KMS-11 (cell line): ENCODE measurements around the gene LTBP2.

Experiments used
- H2AFZ ChIP-seq: fragments of 200-600 bp; sonication (generic); 2 replicates; pipeline ENCODE4 v1.6.1; 2016; ENCODE audit warnings: antibody characterized with exemption, mixed run types, low read depth
- H3K27ac ChIP-seq: fragments of 200-600 bp; sonication (generic); 2 replicates; pipeline ENCODE4 v1.6.1; 2016; ENCODE audit warnings: mild to moderate bottlenecking, mixed run types
- H3K27me3 ChIP-seq: fragments of 200-600 bp; sonication (generic); 2 replicates; pipeline ENCODE4 v1.6.1; 2017; ENCODE audit warnings: mild to moderate bottlenecking, low read depth, mixed run types, moderate library complexity; ENCODE audit not compliant: insufficient read depth
- H3K36me3 ChIP-seq: fragments of 200-600 bp; sonication (generic); 2 replicates; pipeline ENCODE4 v1.6.1; 2017; ENCODE audit warnings: mild to moderate bottlenecking, mixed run types; ENCODE audit not compliant: insufficient read depth
- H3K4me1 ChIP-seq: fragments of 200-600 bp; sonication (generic); 2 replicates; pipeline ENCODE4 v1.6.1; 2016; ENCODE audit warnings: mild to moderate bottlenecking, low read depth, mixed run types; ENCODE audit not compliant: poor library complexity, severe bottlenecking
- H3K4me2 ChIP-seq: fragments of 200-600 bp; sonication (generic); 2 replicates; pipeline ENCODE4 v1.7.0; 2016; ENCODE audit warnings: mild to moderate bottlenecking, mixed run types
- H3K4me3 ChIP-seq: fragments of 200-600 bp; sonication (generic); IDR thresholded peaks from 2 replicates; pipeline ENCODE4 v1.6.1; 2017; ENCODE audit warnings: low read depth, low read length, mixed read lengths; ENCODE audit not compliant: insufficient read depth
- H3K79me2 ChIP-seq: fragments of 200-600 bp; sonication (generic); 2 replicates; pipeline ENCODE4 v1.6.1; 2016; ENCODE audit warnings: low read depth, mixed run types; ENCODE audit not compliant: insufficient read depth
- H3K9ac ChIP-seq: fragments of 200-600 bp; sonication (generic); 2 replicates; pipeline ENCODE4 v1.6.1; 2016; ENCODE audit warnings: mild to moderate bottlenecking, mixed run types
- H4K20me1 ChIP-seq: fragments of 200-600 bp; sonication (generic); 2 replicates; pipeline ENCODE4 v1.6.1; 2016; ENCODE audit warnings: mild to moderate bottlenecking, mixed run types; ENCODE audit not compliant: insufficient read depth
- CTCF ChIP-seq: fragments of 200-600 bp; sonication (generic); conservative IDR thresholded peaks from 2 replicates; pipeline ENCODE4 v1.6.1; 2017; ENCODE audit warnings: low read depth, mild to moderate bottlenecking, antibody characterized with exemption, low read length, moderate library complexity, mixed read lengths

The LTBP2 gene

GRCh38 chr14:74510959-74511409, 101.1 kb downstream of the LTBP2 start:
- Histone ChIP-seq H3K27ac (no peak overlapping the region), H3K9ac (no peak overlapping the region), H3K79me2 (no peaks in the 10 kb centered on the region), H2AFZ (no peak overlapping the region), H3K27me3 (peaks cover 43% of the 10 kb centered on the region), H4K20me1 (no peaks in the 10 kb centered on the region), H3K4me2 (no peak overlapping the region), H3K36me3 (no peaks in the 10 kb centered on the region), H3K4me1 (peaks cover 8% of the 10 kb centered on the region), H3K4me3 (no peak overlapping the region)
- TF ChIP-seq CTCF, result no peak

GRCh38 chr14:74510223-74510931, 101.7 kb downstream of the LTBP2 start:
- H3K27me3 ChIP-seq, result peaks cover 37% of the 10 kb centered on the region
- TF ChIP-seq CTCF, result no peak
- H3K36me3 ChIP-seq, result no peaks in the 10 kb centered on the region
- no peak overlapping the region for H3K9ac ChIP-seq
- peaks cover 8% of the 10 kb centered on the region for H3K4me1 ChIP-seq
- H2AFZ ChIP-seq, result no peak overlapping the region
- no peak overlapping the region for H3K4me3 ChIP-seq
- no peak overlapping the region for H3K27ac ChIP-seq
- H4K20me1 ChIP-seq, result no peaks in the 10 kb centered on the region
- H3K79me2 ChIP-seq, result no peaks in the 10 kb centered on the region
- no peak overlapping the region for H3K4me2 ChIP-seq

- H4K20me1 ChIP-seq, result no peaks in the 10 kb centered on the region
- H3K4me1 ChIP-seq, result peaks cover 5% of the 10 kb centered on the region
- H3K27ac ChIP-seq, result no peak overlapping the region
- H3K79me2 ChIP-seq, result no peaks in the 10 kb centered on the region
- H3K9ac ChIP-seq, result no peak overlapping the region
- no peaks in the 10 kb centered on the region for H3K36me3 ChIP-seq
- no peak overlapping the region for H3K4me3 ChIP-seq
- no peak overlapping the region for H3K4me2 ChIP-seq
- no peak overlapping the region for H2AFZ ChIP-seq
- peaks cover 37% of the 10 kb centered on the region for H3K27me3 ChIP-seq
- TF ChIP-seq CTCF, result no peak
These were observed 102.3 kb downstream of the LTBP2 start for GRCh38 chr14:74509587-74510222.

- Histone ChIP-seq H3K4me2 (no peak overlapping the region), H3K27me3 (peaks cover 34% of the 10 kb centered on the region), H3K36me3 (no peaks in the 10 kb centered on the region), H3K4me3 (no peak overlapping the region), H4K20me1 (no peaks in the 10 kb centered on the region), H2AFZ (no peak overlapping the region), H3K79me2 (no peaks in the 10 kb centered on the region), H3K27ac (no peak overlapping the region), H3K9ac (no peak overlapping the region), H3K4me1 (no peaks in the 10 kb centered on the region)
- TF ChIP-seq CTCF, result no peak
These were observed 103.1 kb downstream of the LTBP2 start for GRCh38 chr14:74508844-74509428.
